A549 (cell line): ENCODE results near the gene SRSF11.

Source experiments
- CBX8 ChIP-seq: fragments of 200-600 bp; sonication (generic); IDR thresholded peaks from 2 replicates; pipeline ENCODE4 v1.6.1; 2016
- CTCF ChIP-seq: fragments of >200 bp; sonication (Bioruptor Twin); formaldehyde crosslinking; IDR thresholded peaks from 3 replicates; pipeline ENCODE4 v1.5.1; 2016
- EP300 ChIP-seq, 2 experiments: fragments of >200 bp; sonication (Bioruptor Twin); formaldehyde crosslinking; IDR thresholded peaks; 2 replicates in 1 of 2; 3 replicates in 1 of 2; pipeline ENCODE4 v1.6.1; 2016 to 2017
- MAFK ChIP-seq: fragments of 450-650 bp; IDR thresholded peaks from 2 replicates; pipeline ENCODE4 v1.6.1; 2014; ENCODE audit not compliant: partially characterized antibody
- POLR2A ChIP-seq: IDR thresholded peaks from 2 replicates; pipeline ENCODE4 v1.6.1; 2012; ENCODE audit warnings: mild to moderate bottlenecking, low read length
- POLR2AphosphoS2 ChIP-seq: conservative IDR thresholded peaks from 2 replicates; pipeline ENCODE4 v1.6.1; 2012; ENCODE audit warnings: low read length, improper control_type of control experiment, inconsistent platforms
- REST ChIP-seq: fragments of 200-600 bp; sonication (generic); IDR thresholded peaks from 2 replicates; pipeline ENCODE4 v1.6.1; 2016; ENCODE audit warnings: antibody characterized with exemption, mild to moderate bottlenecking, moderate library complexity

GRCh38 chr1:70231475-70231874 lies 10.3 kb downstream of the SRSF11 start:
- TF ChIP-seq CBX8, result no peak
- TF ChIP-seq POLR2AphosphoS2, result no peak
- no peak for TF ChIP-seq CTCF
- TF ChIP-seq EP300 (IDR thresholded peaks at IDR 0.05), result no peak
- peak; percentile 85 for TF ChIP-seq MAFK
- no peak for TF ChIP-seq REST
- TF ChIP-seq POLR2A, result no peak
